GM18511 (cell line): ENCODE measurements around the gene SKI.
A peak's percentile ranks its signal among the peaks of the same experiment; 100 is the strongest.

Experiments
- ATAC-seq: cut with Tn5 transposase; IDR thresholded peaks from one replicate; pipeline ENCODE4 v1.9.1; 2021; ENCODE audit warnings: mild to moderate bottlenecking, moderate library complexity; ENCODE audit not compliant: unreplicated experiment

Gene SKI

DNA sequence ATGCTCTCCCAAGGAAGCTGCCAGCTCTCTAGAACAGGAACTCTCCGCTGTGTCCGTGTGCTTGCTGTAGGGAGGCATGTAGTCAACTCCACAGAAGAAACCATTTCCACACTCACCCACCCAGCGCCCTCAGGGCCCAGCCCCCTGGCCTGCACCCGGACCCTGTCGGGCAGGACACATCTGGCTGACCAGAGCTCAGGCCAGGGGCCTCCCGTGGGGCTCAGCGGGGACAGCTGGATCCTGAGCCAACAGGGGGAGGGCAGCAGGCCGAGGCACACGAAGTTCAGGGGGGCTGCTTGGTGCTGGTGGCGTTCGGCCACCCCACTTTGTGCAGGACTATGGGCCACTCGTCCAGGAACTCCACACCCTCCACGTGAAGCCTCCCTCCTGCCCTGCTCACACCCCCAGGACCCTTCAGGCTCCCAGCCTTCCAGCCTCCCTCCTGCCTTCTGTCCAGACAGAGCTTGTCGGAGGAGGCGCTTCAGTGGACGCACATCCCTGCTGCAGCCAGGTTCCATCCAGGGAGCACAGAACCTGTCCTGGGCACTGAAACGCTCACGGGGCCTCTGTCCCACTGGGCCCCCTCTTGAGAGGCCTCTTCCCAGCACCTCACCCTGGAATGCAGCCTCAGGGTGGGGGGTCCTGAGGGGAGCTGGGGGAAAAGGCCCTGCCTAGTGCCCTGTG lies 18.6 kb upstream of the SKI start:
- no peak for ATAC-seq

DNA sequence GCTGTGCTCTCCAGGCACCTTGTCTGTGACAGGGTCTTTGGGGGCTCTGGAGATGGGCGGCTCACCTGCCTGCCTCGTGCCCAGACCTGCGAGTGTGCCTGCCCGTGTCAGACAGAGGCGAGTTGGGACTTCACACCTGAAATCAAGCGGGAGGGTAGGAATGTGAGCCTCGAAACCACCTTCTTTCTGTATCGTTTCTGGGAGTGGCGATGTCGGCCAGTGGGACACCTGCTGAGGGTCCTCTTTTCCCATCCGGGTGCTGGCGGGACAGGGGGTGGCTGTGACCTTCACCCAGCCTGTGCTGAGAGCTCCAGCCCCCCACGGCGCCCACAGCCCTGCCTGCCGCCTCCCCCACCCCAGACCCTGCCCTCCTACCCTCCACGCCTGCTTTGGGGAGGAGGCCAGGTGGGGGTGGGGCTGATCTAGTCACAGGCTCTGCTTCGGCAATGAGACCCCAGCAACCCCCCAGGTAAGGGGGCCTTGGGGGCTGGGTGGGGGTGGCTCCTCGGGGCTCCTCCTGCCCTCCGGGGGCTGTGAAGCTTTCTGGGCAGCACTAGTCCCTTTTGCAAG lies 17.9 kb upstream of the SKI start:
- no peak for ATAC-seq

DNA sequence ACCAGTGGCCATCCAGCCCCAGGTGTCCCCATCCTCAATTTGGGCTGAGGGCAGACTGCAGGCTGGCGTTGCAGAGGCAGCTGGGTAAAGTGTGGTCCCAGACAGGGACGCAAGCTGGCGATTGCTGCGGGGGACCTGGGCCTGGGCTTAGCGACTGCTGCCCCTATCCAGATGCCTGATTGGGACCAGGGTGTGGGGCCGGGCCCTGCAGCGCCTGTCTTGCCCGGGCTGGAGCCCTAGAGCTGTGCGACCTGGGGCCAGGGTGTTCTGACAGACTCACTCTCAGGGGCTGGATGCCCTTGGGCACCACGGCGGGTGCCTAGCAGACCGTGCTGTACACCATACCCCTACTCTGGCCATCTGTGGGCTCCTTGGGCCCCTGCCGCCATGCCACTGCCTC lies 17.3 kb upstream of the SKI start:
- no peak for ATAC-seq

DNA sequence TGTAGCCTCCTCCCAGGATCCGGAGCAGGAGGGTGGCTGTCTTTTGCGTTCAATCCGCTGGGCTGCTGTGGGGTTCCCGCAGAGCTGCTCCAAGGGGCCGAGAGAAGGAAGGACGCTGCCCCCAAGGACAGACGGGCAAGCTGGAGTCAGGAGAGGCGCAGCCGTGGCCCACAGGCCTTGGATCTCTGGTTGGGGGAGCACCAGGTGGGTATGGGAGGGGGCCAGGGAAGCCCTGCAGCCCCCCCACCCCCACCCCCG lies 15.9 kb upstream of the SKI start:
- no peak for ATAC-seq

DNA sequence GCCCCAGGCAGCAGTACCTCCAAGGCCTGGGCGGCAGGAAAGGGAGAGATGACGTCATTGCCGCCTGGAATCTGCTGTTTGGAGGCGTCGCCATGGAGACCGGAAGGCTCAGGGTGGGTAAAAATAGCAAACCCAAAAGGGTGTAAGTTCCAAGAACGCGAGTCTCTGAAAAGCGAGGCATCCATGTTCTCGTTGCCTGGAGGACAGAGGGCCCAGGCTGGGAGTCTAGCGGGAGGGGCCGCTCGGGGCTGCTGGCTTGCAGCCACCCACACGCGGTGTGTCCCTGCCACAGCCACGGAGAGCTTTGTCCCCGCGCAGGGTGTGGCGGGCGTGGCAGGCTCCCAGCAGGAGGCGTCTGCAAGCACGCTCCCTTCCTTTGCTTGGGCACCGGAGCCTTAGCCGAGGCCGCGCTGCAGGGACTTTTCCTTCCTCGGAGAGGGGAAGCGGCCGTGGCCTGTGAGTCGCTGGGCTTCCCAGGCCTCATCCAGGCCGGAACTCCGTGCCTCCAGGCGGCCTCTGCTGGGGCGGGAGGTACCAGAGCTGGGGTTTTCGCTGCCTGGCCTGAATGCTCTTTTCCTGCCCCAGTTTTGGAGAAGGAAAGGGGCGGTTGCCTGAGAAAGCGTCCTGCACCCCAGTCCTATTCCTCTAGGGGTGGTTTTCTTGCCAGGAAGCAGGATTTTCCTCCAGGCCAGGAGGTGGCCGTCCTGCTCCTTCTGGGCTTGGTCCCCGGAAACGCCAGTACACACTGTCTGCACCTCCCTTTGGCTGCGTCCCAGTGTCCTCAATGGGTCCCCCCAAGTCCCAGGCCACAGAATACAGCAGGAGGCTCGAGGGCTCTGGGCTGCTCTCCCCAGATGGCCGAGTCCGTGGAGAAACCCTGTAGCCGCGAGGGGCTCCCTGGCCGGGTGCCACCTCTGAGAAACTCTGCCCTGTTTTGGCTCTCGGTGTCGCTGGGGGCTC lies 15.3 kb upstream of the SKI start:
- no peak for ATAC-seq

DNA sequence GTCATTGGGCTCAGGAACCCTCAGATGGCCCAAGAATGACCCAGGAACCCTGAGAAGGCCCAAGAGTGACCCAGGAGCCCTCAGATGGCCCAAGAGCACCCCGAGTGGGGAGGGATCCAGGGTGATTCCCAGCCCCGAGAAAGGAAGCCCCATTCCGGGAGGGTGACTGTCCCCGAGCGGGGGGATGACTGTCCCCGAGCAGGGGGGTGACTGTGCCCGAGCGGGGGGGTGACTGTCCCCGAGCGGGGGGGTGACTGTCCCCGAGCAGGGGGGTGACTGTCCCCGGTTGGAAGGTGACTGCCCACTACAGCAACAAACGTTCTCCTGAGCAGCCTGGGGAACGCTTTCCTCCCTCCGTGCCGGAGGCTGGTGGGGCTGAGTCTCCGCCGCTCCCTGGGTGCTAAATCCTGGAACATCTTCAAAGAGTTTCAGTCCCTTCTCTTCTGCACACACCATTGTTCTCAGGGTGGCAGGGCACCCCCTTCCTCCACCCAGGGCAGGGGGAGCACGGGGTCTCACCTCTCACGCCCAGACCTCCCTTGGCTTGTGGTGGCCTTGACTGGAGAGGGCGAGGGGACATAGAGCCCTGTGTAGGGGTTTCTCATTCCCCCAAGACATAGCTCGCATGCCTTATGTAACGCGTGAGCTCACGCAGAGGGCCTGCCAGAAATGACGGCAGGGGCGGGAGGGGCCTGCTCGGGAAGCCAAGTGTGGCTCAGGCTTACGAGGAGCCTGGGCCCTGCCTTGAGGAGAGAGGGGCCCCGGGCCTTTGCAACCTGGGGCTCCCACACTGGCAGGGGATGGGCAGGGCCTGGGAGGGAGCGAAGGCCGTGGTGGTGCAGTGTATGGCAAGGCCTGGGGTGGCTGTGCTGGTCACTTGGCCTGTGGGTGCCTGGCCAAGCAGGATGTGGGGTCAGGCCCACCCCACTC lies 14.3 kb upstream of the SKI start:
- no peak for ATAC-seq

DNA sequence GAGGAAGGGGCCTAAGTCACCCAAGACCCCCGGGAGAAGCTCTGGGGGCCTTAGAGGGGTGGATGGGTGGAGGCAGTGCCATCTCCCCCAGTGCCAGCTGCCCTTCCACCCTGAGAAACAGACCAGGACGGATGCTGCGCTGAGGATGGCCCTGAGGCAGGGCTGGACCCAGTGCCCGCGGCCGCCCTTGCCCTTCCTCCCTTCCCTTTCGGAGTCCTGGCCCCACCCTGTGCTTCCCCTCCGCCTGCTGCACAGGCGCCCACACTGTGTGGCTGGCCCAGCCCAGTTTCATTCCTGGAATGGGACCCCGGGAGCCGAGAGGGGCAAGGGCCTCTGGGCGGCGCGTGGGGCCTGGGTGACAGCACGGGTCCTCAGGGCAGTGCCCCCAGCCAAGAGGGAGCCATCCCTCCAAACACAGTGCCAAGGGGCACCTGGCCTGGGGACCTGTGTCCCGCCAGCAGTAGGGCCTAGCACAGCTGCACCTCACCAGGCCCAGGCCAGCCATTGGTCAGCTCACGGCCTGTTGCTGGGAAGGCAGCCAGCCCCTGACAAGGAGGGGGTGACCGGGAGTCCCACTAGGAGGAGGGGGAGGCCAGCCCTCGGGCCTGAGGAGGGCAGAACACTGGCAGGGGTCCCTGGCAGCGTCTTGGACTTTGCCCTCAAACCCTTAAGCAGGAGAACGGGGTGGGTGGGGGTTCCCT lies 13.4 kb upstream of the SKI start:
- ATAC-seq, result no peak

DNA sequence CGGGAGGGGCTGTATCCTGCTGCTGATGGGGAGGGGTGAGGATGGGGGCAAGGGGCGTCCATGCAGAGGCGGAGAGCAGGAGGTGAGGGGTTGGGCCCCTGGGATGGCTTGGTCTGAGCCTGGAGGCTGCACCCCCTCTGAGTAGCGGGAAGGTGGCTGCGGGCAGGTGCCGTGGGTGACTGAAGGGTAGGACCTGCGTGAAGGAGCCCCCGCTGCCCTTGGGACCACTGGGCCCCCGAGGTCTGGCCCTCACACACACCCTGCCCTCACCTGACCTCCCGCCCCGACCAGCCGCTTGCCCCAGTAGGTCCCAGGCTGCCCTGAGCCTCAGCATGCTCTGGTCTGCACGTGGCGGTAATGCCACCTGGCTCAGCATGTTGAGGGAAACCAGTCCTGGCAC lies 12.8 kb upstream of the SKI start:
- no peak for ATAC-seq

DNA sequence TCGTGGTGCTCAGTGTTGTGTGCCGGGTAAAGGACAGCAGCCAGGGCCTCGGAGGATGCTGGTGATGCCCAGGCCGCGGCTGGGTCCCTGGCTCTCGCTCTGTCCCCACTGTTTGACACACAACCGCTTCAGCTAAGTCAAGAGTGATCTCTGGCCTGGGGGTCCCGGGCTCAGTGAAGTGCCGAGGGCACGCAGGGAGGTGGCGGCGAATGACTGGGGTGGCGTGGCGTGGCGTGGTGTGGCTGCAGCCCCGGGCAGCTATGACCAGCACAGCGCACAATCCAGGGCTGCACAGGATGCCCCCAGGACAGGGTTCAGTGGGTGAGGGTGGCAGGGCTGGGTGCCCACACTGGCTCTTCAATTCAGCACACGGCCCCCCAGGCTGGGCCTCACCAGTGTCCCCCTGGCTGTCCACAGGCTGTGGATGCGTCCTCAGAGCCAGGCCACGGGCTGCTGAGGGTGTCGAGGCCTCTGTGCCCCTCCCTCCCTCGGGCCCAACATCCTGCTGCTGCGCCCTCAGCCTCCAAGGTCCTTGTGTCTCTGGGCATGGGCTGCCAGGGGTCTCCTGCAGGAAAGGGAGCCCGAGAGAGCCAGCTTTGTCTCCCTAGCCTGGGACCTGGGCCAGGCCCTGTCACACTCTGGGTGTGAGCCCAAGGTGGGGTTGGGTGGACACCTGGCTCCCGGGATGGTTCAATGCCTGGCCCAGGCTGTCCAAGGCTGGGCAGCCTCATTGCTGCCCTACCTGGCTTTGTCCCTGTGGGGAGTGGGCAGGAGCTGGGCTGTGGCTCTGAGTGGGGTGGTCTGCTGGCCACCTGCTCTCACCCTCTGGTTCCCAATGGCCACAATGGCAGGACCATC lies 12.0 kb upstream of the SKI start:
- no peak for ATAC-seq

DNA sequence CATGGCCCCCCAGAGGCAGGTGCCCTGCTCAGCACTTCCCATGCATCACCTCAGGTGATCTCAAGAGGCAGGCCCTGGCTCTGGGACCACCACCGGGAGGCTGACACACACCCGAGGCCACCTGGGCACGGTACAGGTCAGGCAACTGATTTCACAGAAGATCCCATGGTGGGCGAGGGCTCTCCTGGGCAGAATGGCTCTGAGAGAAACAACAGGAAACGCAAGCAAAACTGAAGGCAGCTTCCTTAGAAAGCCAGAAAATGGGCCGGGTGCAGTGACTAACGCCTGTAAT lies 11.4 kb upstream of the SKI start:
- ATAC-seq, result no peak

DNA sequence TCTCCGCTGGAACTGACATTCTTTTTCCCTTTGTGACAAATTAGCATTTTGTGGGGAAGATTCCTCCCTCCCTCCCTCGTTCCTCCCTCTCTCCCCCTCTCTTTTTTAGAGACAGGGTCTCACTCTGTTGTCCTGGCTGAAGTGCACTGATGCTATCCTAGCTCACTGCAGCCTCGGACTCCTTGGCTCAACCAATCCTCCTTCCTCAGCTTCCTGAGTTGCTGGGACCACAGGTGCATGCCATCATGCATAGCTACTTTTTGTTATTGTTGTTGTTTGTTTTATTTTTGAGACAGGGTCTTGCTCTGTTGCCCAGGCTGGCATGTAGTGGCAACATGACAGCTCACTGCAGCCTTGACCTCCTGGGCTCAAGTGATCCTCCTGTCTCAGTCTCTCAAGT lies 6.8 kb upstream of the SKI start:
- no peak for ATAC-seq

DNA sequence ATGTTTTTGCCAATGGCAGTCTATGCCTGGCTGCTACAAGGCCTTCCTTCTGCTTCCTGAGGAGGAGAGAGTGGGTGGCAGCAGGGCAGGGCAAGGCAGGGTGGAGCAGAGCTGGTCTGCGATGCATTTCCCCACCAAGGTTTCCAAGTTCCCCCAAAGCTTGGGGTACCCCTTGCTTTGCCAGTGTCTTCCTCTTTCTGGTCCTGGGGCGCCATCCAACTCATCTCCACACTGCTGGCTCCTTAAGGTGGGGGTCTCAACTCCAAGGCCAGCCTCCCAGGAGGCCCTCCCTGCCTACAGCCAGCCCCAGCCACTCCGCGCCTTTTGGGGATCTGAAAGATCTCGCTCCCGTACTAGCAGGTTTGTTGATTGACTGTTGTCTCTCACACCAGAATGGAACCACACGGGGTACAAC lies 3.9 kb upstream of the SKI start:
- ATAC-seq, result no peak

DNA sequence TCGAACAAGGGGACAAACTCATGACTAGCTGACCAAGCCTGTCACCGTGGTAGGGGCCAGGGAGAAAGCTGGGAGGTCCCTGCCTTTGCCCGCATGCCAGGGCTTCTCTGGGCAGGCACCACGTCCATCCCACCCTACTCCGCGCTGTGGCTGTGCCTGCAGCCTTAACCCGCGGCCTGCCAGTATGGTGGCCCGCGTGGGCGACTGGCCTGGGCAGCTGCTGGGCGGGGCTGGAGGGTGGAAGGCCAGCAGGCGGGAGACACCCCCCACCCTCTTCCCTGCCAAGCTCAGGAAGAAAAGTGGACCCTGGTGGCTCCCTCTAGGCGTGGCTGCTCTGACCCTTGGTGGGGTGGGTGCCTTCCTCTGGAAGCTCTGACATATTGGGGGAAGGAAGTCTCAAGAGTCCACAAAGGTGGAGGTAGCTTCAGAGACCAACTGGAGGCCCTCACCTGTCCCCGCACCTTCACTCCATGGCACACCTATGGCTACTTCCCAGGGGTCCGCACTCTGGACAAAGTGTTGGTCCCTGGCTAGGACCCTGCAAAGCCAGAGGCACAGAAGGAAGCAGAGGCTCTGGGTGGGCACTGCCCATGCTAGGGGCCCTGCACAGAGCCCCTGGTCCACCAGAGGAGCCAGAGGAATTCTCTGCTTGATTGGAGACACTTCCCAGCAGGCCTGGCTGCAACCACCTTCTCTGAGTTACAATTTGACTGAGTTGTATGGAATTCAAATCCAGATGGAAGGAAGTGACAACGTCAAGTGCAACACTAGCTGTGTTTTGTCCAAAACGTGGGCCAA lies 3.3 kb upstream of the SKI start:
- no peak for ATAC-seq

DNA sequence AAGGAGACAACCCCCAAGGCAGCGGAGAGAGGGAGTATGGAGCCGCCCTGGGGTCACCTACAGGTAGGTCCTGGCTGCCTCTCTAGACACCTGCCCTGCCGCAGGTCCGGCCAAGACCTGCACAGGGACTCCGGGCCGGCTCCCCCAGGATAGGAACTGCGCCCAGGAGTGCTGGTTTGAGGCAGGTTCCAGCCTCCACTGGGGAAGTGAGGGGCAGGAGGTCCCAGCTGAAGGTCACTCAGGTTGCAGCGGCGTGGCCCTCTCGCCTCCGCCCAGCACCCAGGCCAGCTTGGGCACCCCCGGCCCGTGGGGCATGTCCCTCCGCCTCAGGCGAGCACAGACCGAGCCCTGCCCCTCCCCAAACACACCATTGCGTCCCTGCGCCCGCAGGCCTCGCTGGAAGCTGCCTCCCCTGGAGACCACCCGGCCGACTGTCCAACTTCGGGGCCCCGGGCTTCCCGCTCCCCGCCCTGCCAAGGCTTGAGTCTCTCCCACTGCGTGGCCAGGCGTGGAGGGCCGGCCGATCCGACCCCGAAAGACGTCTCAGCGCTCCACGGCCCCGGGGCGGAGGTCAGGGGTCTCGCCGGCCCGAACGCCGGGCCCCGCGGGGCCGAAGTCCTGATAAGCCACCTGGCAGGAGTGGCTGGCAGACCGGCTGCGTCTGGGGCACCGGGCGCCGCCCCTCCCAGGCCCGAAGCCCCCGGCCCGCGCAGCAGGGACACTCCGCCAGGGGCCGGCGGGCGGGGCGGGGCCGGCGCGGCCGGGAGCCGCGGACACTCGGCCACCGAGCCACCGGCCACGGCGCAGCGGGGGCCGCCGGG lies 1.4 kb upstream of the SKI start:
- ATAC-seq, result no peak

DNA sequence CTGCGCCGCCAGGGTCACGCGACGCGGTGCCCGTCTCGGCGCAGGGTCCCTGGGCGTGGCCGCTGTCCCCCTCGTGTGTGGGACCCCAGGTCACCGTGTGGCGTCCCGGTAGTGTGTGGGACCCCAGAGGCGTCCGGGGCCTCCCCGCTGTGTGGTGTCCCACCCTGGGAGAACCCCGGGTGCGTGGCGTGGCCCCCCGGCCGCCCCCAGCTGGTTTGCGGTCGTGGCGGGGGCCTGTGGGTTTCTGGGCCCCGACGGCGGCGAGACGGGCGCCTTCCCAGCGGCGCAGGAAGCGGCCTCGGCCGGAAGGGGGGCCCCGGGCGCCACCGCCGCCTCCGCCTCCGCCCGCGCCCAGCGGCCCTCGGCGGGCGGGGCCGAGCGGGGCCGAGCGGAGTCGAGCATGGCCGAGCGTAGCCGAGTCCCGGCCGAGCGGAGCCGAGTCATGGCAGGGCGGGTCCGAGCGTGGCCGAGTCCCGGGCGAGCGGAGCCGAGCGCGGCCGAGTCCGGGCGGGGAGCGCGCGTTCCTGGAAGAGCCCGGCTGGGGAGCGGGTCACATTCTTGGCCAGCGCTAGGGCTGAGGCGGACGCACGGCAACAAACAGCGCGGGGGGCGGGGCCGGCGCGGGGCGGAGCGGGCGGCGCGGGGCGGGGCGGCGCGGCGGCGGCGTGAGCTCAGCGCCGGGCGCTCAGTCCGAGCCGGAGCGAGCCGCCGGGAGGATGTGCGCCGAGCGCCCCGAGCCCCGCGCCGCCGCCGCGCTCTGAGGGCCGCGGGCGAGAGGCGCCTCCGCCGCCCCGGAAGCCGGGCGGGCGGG lies 568 bp upstream of the SKI start:
- ATAC-seq, result peak; percentile 85

DNA sequence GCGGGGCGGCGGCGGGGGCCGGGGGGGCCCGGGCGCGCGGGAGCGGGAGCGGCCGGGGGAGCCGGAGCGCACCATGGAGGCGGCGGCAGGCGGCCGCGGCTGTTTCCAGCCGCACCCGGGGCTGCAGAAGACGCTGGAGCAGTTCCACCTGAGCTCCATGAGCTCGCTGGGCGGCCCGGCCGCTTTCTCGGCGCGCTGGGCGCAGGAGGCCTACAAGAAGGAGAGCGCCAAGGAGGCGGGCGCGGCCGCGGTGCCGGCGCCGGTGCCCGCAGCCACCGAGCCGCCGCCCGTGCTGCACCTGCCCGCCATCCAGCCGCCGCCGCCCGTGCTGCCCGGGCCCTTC lies 546 bp downstream of the SKI start:
- ATAC-seq, result no peak

DNA sequence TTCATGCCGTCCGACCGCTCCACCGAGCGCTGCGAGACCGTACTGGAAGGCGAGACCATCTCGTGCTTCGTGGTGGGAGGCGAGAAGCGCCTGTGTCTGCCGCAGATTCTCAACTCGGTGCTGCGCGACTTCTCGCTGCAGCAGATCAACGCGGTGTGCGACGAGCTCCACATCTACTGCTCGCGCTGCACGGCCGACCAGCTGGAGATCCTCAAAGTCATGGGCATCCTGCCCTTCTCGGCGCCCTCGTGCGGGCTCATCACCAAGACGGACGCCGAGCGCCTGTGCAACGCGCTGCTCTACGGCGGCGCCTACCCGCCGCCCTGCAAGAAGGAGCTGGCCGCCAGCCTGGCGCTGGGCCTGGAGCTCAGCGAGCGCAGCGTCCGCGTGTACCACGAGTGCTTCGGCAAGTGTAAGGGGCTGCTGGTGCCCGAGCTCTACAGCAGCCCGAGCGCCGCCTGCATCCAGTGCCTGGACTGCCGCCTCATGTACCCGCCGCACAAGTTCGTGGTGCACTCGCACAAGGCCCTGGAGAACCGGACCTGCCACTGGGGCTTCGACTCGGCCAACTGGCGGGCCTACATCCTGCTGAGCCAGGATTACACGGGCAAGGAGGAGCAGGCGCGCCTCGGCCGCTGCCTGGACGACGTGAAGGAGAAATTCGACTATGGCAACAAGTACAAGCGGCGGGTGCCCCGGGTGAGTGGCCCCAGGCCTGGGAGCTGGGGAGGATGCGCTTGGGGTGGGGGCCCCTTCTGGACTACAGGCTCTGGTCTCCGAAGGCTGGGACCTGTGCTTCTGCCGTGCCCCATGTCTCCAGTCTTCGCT lies 1.1 kb downstream of the SKI start:
- no peak for ATAC-seq
